Measurements from ENCODE around the gene LPCAT3.
"Not testable (repeated sequence)": the region's sequence is repeated elsewhere in the genome, so short reads cannot be mapped to it uniquely, and the experiment has no call there.

LPCAT3 gene

GRCh38 chr12:7038591-7038990 lies 20.3 kb upstream of the LPCAT3 start:
- H3K27me3 ChIP-seq (ENCODE audit: control insufficient read depth in 3 of 3, insufficient read depth in 3 of 3, low read depth in 1 of 3, low read length in 3 of 3) = no peaks in the 10 kb centered on the region

DNA sequence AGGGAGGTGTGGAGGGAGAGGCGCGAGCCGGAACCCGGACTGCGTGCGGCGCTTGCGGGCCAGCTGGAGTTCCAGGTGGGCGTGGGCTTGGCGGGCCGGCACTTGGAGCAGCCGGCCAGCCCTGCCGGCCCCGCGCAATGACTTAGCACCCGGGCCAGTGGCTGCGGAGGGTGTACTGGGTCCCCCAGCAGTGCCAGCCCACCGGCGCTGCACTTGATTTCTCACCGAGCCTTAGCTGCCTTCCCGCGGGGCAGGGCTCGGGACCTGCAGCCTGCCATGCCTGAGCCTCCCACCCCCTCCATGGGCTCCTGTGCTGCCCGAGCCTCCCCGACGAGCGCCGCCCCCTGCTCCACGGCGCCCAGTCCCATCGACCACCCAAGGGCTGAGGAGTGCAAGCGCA lies 19.1 kb upstream of the LPCAT3 start:
- H3K14ac ChIP-seq (ENCODE audit: low read length); H2BK12ac ChIP-seq (ENCODE audit: low read length); H2AFZ ChIP-seq (ENCODE audit: low read length); DNase-seq (ENCODE audit: low spot score); H3K4me2 ChIP-seq (ENCODE audit: insufficient read depth, low read length, poor library complexity, severe bottlenecking); H3K4me1 ChIP-seq (ENCODE audit: control insufficient read depth in 2 of 2, insufficient read depth in 1 of 2, low read depth in 1 of 2, low read length in 2 of 2); H2BK120ac ChIP-seq (ENCODE audit: low read depth, low read length); H3K9me3 ChIP-seq (replicated peaks in 1 of 2; ENCODE audit: control insufficient read depth in 2 of 2, insufficient read depth in 1 of 2, low read depth in 1 of 2, low read length in 2 of 2); H3K9ac ChIP-seq (ENCODE audit: low read depth, low read length, poor library complexity); H3K4ac ChIP-seq (ENCODE audit: low read length); H3K27me3 ChIP-seq (ENCODE audit: control insufficient read depth in 3 of 3, insufficient read depth in 3 of 3, low read depth in 1 of 3, low read length in 3 of 3); H3K27ac ChIP-seq (replicated peaks; ENCODE audit: low read length); H3K79me1 ChIP-seq (ENCODE audit: low read depth, low read length); H3K4me3 ChIP-seq (ENCODE audit: low read length in 2 of 2); H3K18ac ChIP-seq (ENCODE audit: low read length); H3K23ac ChIP-seq (ENCODE audit: low read depth, low read length, poor library complexity); H2BK15ac ChIP-seq (ENCODE audit: low read length); H2AK5ac ChIP-seq (ENCODE audit: low read depth, low read length); H4K91ac ChIP-seq (ENCODE audit: low read depth, low read length, poor library complexity); H3K36me3 ChIP-seq (replicated peaks in 1 of 2; ENCODE audit: control insufficient read depth in 2 of 2, insufficient read depth in 2 of 2, low read length in 2 of 2); H4K8ac ChIP-seq (ENCODE audit: low read depth, low read length); H2BK5ac ChIP-seq (ENCODE audit: low read length): not testable (repeated sequence)
- no CpG with 5 or more reads among the region's 32 CpGs for WGBS, 2 donors (ENCODE audit: extremely low coverage in 2 of 2, insufficient read length in 2 of 2, insufficient replicate concordance in 1 of 2)

More at GRCh38 chr12:7038591-7038990, 20.3 kb upstream of the LPCAT3 start:
- no peak overlapping the region for H3K14ac ChIP-seq (ENCODE audit: low read length)
- no peak overlapping the region for H2BK5ac ChIP-seq (ENCODE audit: low read length)
- peak overlapping the region; percentile 75 for H2AFZ ChIP-seq (ENCODE audit: low read length)
- peaks cover 0 to 2% of the 10 kb centered on the region in 2 donors for H3K4me1 ChIP-seq (ENCODE audit: control insufficient read depth in 2 of 2, insufficient read depth in 1 of 2, low read depth in 1 of 2, low read length in 2 of 2)
- no peak overlapping the region for H2BK12ac ChIP-seq (ENCODE audit: low read length)
- no peaks in the 10 kb centered on the region for H3K9me3 ChIP-seq (replicated peaks in 1 of 2; ENCODE audit: control insufficient read depth in 2 of 2, insufficient read depth in 1 of 2, low read depth in 1 of 2, low read length in 2 of 2)
- no peak overlapping the region for H3K18ac ChIP-seq (ENCODE audit: low read length)
- no peaks in the 10 kb centered on the region for H3K36me3 ChIP-seq (replicated peaks in 1 of 2; ENCODE audit: control insufficient read depth in 2 of 2, insufficient read depth in 2 of 2, low read length in 2 of 2)
- H3K4me3 ChIP-seq (ENCODE audit: low read length in 2 of 2) = no peak overlapping the region
- no peak overlapping the region for H2AK5ac ChIP-seq (ENCODE audit: low read depth, low read length)
- H3K23ac ChIP-seq (ENCODE audit: low read depth, low read length, poor library complexity) = no peak overlapping the region
- H2BK120ac ChIP-seq (ENCODE audit: low read depth, low read length) = peak overlapping the region; percentile 51
- no peak overlapping the region for H3K4ac ChIP-seq (ENCODE audit: low read length)
- H3K27ac ChIP-seq (replicated peaks; ENCODE audit: low read length) = no peak overlapping the region
- H3K9ac ChIP-seq (ENCODE audit: low read depth, low read length, poor library complexity) = no peak overlapping the region
- H3K4me2 ChIP-seq (ENCODE audit: insufficient read depth, low read length, poor library complexity, severe bottlenecking) = no peak overlapping the region
- no peak overlapping the region for H4K91ac ChIP-seq (ENCODE audit: low read depth, low read length, poor library complexity)
- no peaks in the 10 kb centered on the region for H3K79me1 ChIP-seq (ENCODE audit: low read depth, low read length)
- no peak overlapping the region for H2BK15ac ChIP-seq (ENCODE audit: low read length)
- no peak overlapping the region for H4K8ac ChIP-seq (ENCODE audit: low read depth, low read length)
- no CpG with 5 or more reads among the region's 22 CpGs for WGBS, 2 donors (ENCODE audit: extremely low coverage in 2 of 2, insufficient read length in 2 of 2, insufficient replicate concordance in 1 of 2)
- no peak for DNase-seq (ENCODE audit: low spot score)

GRCh38 chr12:7035463-7035862 lies 17.2 kb upstream of the LPCAT3 start:
- no peak overlapping the region for H2AFZ ChIP-seq (ENCODE audit: low read length)
- no peak overlapping the region for H2AK5ac ChIP-seq (ENCODE audit: low read depth, low read length)
- no peak overlapping the region for H3K14ac ChIP-seq (ENCODE audit: low read length)
- no peaks in the 10 kb centered on the region for H3K79me1 ChIP-seq (ENCODE audit: low read depth, low read length)
- H2BK12ac ChIP-seq (ENCODE audit: low read length) = no peak overlapping the region
- H3K4me3 ChIP-seq (ENCODE audit: low read length in 2 of 2) = no peak overlapping the region
- DNase-seq (ENCODE audit: low spot score) = no peak
- no peak overlapping the region for H4K91ac ChIP-seq (ENCODE audit: low read depth, low read length, poor library complexity)
- H3K9me3 ChIP-seq (replicated peaks in 1 of 2; ENCODE audit: control insufficient read depth in 2 of 2, insufficient read depth in 1 of 2, low read depth in 1 of 2, low read length in 2 of 2) = no peaks in the 10 kb centered on the region
- H3K27me3 ChIP-seq (ENCODE audit: control insufficient read depth in 3 of 3, insufficient read depth in 3 of 3, low read depth in 1 of 3, low read length in 3 of 3) = no peaks in the 10 kb centered on the region
- no peak overlapping the region for H3K18ac ChIP-seq (ENCODE audit: low read length)
- H3K36me3 ChIP-seq (replicated peaks in 1 of 2; ENCODE audit: control insufficient read depth in 2 of 2, insufficient read depth in 2 of 2, low read length in 2 of 2) = no peaks in the 10 kb centered on the region
- no peak overlapping the region for H4K8ac ChIP-seq (ENCODE audit: low read depth, low read length)
- no peak overlapping the region for H2BK5ac ChIP-seq (ENCODE audit: low read length)
- H2BK120ac ChIP-seq (ENCODE audit: low read depth, low read length) = no peak overlapping the region
- no peak overlapping the region for H3K27ac ChIP-seq (replicated peaks; ENCODE audit: low read length)
- WGBS, 2 donors (ENCODE audit: extremely low coverage in 2 of 2, insufficient read length in 2 of 2, insufficient replicate concordance in 1 of 2) = no CpG with 5 or more reads among the region's 2 CpGs
- H3K4me1 ChIP-seq (ENCODE audit: control insufficient read depth in 2 of 2, insufficient read depth in 1 of 2, low read depth in 1 of 2, low read length in 2 of 2) = peaks cover 0 to 2% of the 10 kb centered on the region in 2 donors
- no peak overlapping the region for H2BK15ac ChIP-seq (ENCODE audit: low read length)
- H3K23ac ChIP-seq (ENCODE audit: low read depth, low read length, poor library complexity) = no peak overlapping the region
- no peak overlapping the region for H3K9ac ChIP-seq (ENCODE audit: low read depth, low read length, poor library complexity)
- H3K4ac ChIP-seq (ENCODE audit: low read length) = no peak overlapping the region
- H3K4me2 ChIP-seq (ENCODE audit: insufficient read depth, low read length, poor library complexity, severe bottlenecking) = no peak overlapping the region

GRCh38 chr12:7034464-7034863 lies 16.2 kb upstream of the LPCAT3 start:
- no peak overlapping the region for H2BK15ac ChIP-seq (ENCODE audit: low read length)
- H3K36me3 ChIP-seq (replicated peaks in 1 of 2; ENCODE audit: control insufficient read depth in 2 of 2, insufficient read depth in 2 of 2, low read length in 2 of 2) = no peaks in the 10 kb centered on the region
- no peak overlapping the region for H4K8ac ChIP-seq (ENCODE audit: low read depth, low read length)
- WGBS, 2 donors (ENCODE audit: extremely low coverage in 2 of 2, insufficient read length in 2 of 2, insufficient replicate concordance in 1 of 2) = no CpG with 5 or more reads among the region's 1 CpG
- no peak overlapping the region for H2BK120ac ChIP-seq (ENCODE audit: low read depth, low read length)
- H3K4me3 ChIP-seq (ENCODE audit: low read length in 2 of 2) = no peak overlapping the region
- H2AK5ac ChIP-seq (ENCODE audit: low read depth, low read length) = no peak overlapping the region
- no peak overlapping the region for H4K91ac ChIP-seq (ENCODE audit: low read depth, low read length, poor library complexity)
- no peak for DNase-seq (ENCODE audit: low spot score)
- H3K23ac ChIP-seq (ENCODE audit: low read depth, low read length, poor library complexity) = no peak overlapping the region
- H3K79me1 ChIP-seq (ENCODE audit: low read depth, low read length) = no peaks in the 10 kb centered on the region
- H3K9me3 ChIP-seq (replicated peaks in 1 of 2; ENCODE audit: control insufficient read depth in 2 of 2, insufficient read depth in 1 of 2, low read depth in 1 of 2, low read length in 2 of 2) = no peaks in the 10 kb centered on the region
- no peak overlapping the region for H3K14ac ChIP-seq (ENCODE audit: low read length)
- no peak overlapping the region for H3K4me2 ChIP-seq (ENCODE audit: insufficient read depth, low read length, poor library complexity, severe bottlenecking)
- H3K4me1 ChIP-seq (ENCODE audit: control insufficient read depth in 2 of 2, insufficient read depth in 1 of 2, low read depth in 1 of 2, low read length in 2 of 2) = peaks cover 0 to 2% of the 10 kb centered on the region in 2 donors
- H3K4ac ChIP-seq (ENCODE audit: low read length) = no peak overlapping the region
- no peak overlapping the region for H3K27ac ChIP-seq (replicated peaks; ENCODE audit: low read length)
- H2AFZ ChIP-seq (ENCODE audit: low read length) = no peak overlapping the region
- H3K9ac ChIP-seq (ENCODE audit: low read depth, low read length, poor library complexity) = no peak overlapping the region
- no peak overlapping the region for H2BK12ac ChIP-seq (ENCODE audit: low read length)
- no peaks in the 10 kb centered on the region for H3K27me3 ChIP-seq (ENCODE audit: control insufficient read depth in 3 of 3, insufficient read depth in 3 of 3, low read depth in 1 of 3, low read length in 3 of 3)
- H2BK5ac ChIP-seq (ENCODE audit: low read length) = no peak overlapping the region
- no peak overlapping the region for H3K18ac ChIP-seq (ENCODE audit: low read length)
